ENCODE results near the gene GBF1.

DNA sequence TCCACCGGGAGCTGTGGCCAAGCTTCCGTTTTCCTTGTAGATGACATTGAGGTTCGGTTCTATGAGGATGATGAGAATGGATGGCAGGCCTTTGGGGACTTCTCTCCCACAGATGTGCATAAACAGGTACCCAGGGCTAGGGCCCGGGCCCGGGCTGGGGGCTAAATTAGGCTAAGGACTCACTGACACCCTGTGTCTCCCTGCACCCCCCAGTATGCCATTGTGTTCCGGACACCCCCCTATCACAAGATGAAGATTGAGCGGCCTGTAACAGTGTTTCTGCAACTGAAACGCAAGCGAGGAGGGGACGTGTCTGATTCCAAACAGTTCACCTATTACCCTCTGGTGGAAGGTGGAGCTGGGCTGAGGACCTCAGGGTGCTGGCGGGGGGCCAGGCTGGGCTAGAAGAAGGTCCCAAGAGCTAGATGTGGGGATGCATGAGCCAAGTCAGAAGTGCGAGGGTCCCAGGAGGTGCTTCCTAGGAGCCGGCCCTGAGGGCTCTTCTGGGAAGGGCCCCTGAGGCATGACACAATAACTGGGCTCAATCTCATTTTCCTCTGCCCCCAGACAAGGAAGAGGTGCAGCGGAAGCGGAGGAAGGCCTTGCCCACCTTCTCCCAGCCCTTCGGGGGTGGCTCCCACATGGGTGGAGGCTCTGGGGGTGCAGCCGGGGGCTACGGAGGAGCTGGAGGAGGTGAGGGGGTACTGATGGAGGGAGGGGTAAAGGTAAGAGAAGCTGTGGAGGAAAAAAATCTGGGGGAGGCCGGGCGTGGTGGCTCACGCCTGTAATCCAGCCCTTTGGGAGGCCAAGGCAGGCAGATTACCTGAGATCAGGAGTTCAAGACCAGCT is 153.1 kb downstream of the GBF1 start:
- TF ChIP-seq POLR2AphosphoS5 (IDR thresholded peaks at IDR 0.05; ENCODE audit: borderline replicate concordance, low read depth, low read length) (no peak), EZH2 (IDR thresholded peaks at IDR 0.05) (no peak)
